HepG2 (cell line): ENCODE data around the gene UCP3. TPM values are rescaled to one million over a fixed set of nuclear protein-coding genes. Genes with fewer than 3 reads are reported as not detected.

Source experiments
- ESRRA ChIP-seq: sonication (generic); formaldehyde crosslinking; IDR thresholded peaks from 2 replicates; pipeline ENCODE4 v1.5.1; 2020; ENCODE audit warnings: mild to moderate bottlenecking, low read depth, missing genetic modification reagents
- NRL ChIP-seq: sonication (generic); formaldehyde crosslinking; IDR thresholded peaks from 2 replicates; pipeline ENCODE4 v1.5.0; 2020; ENCODE audit warnings: missing genetic modification reagents, mild to moderate bottlenecking, moderate library complexity, borderline replicate concordance
- PRDM4 ChIP-seq: sonication (generic); formaldehyde crosslinking; IDR thresholded peaks from 2 replicates; pipeline ENCODE4 v1.9.0; 2021; ENCODE audit warnings: missing genetic modification reagents, borderline replicate concordance
- SSRP1 ChIP-seq: IDR thresholded peaks from 2 replicates; pipeline ENCODE4 v1.6.1; 2016; ENCODE audit warnings: control low read depth
- USF2 ChIP-seq, 2 experiments: sonication (generic) in 1 of 2; formaldehyde crosslinking in 1 of 2; IDR thresholded peaks; 2 replicates each; pipeline versions ENCODE4 v1.5.1 to v1.6.1; 2011 to 2020; ENCODE audit warnings: borderline replicate concordance in 1 of 2, low read depth in 1 of 2, low read length in 1 of 2, mild to moderate bottlenecking in 1 of 2, missing genetic modification reagents in 1 of 2, moderate library complexity in 1 of 2
- ZBTB43 ChIP-seq: sonication (generic); formaldehyde crosslinking; conservative IDR thresholded peaks from 2 replicates; pipeline ENCODE4 v1.4.0; 2020; ENCODE audit warnings: missing genetic modification reagents
- ZNF234 ChIP-seq: sonication (generic); formaldehyde crosslinking; conservative IDR thresholded peaks from 2 replicates; pipeline ENCODE4 v1.5.1; 2020; ENCODE audit warnings: mild to moderate bottlenecking, missing genetic modification reagents
- ZNF276 ChIP-seq: sonication (generic); formaldehyde crosslinking; IDR thresholded peaks from 2 replicates; pipeline ENCODE4 v1.4.0; 2020; ENCODE audit warnings: mild to moderate bottlenecking, low read depth, missing genetic modification reagents
- ZNF777 ChIP-seq: sonication (generic); formaldehyde crosslinking; IDR thresholded peaks from 2 replicates; pipeline ENCODE4 v1.4.0; 2020; ENCODE audit warnings: missing genetic modification reagents
- ZNF841 ChIP-seq: sonication (generic); formaldehyde crosslinking; IDR thresholded peaks from 2 replicates; pipeline ENCODE4 v1.8.1; 2023; ENCODE audit warnings: missing genetic modification reagents, borderline replicate concordance
- ZSCAN12 ChIP-seq: sonication (generic); formaldehyde crosslinking; IDR thresholded peaks from 2 replicates; pipeline ENCODE4 v1.9.0; 2021; ENCODE audit warnings: mild to moderate bottlenecking, missing genetic modification reagents
- polyA plus RNA-seq, 8 experiments: library from polyadenylated mRNA; depleted of rRNA in 3 of 8; stranded (reverse) in 7 of 8; unstranded in 1 of 8; fragments of >200 nt; fragmentation: Illumina TruSeq in 4 of 8; extraction: Trizol in 4 of 8; gene quantifications; 2 replicates each; pipeline versions ENCODE4 v1.2.1 to v1.2.3, GENCODE V29; 2011 to 2016; ENCODE audit warnings: low read depth in 4 of 8, missing spikeins in 1 of 8, mixed read lengths in 1 of 8; ENCODE audit not compliant: insufficient read depth in 1 of 8
- total RNA-seq, 5 experiments: library from RNA; depleted of rRNA; stranded (reverse); fragments of >200 nt; fragmentation: Illumina TruSeq; extraction: Trizol; gene quantifications; 2 replicates each; pipeline ENCODE4 v1.2.3, GENCODE V29; 2016; ENCODE audit warnings: low read depth in 1 of 5
- TF ChIP-seq, protein P1 (sequence below): fragments of 450-650 bp; IDR thresholded peaks from 2 replicates; pipeline ENCODE4 v1.6.1; 2016
- TF ChIP-seq, protein P2 (sequence below): sonication (generic); formaldehyde crosslinking; IDR thresholded peaks from 2 replicates; pipeline ENCODE4 v1.4.0; 2020; ENCODE audit warnings: missing genetic modification reagents, borderline replicate concordance

Gene UCP3
- total and polyA plus RNA-seq, 2 of the 13 experiments (the other 11 are each of a cell fraction or from before 2014, with no cell fraction given) = 0.37 TPM; not detected in 1

DNA sequence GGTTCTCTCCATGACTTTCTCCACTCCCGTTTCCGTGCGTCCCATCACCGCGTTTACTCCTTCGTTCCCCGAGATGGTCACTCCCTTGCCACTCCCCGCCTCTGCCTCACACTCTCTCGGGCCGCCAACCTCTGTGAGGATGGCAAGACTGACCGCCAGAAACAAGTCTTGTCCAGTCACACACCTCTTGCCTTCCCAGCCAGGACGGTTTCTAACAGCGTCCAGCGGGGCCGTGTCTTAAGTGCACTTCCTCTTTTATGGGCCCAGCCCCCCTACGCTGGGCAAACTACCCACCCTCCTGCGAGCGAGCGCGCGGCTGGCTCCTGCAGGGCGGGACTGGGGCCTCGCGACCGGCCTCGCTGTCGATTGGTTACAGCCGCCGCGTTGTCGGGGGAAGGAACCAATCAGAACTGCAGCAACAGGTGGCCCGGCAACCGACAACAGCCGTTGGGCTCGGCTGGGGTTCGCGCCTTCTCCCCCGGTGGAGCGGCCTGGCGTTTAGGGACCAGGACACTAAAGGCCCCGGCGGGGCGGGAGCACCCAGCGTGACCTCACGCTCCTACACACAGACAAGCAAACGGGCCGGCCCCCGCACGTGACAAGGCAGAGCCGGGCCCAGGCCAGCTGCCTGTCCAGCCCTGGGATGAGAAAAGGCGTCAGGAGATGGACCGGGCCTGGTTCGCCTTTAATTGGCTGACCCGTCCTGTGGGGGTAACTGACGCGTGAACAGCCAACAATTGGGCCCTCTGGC lies 25.7 kb downstream of the UCP3 start (continued):
- TF ChIP-seq ZBTB43 (CRISPR knock-in tag) (peak; percentile 93), SSRP1 (CRISPR knock-in tag) (no peak), USF2 (IDR thresholded peaks at IDR 0.05; ENCODE audit: low read depth, low read length) (peak; percentile 63; the same call in 1 of the 2 replicates), USF2 (CRISPR knock-in tag; IDR thresholded peaks at IDR 0.05; ENCODE audit: borderline replicate concordance) (peak; percentile 91), ZNF276 (CRISPR knock-in tag) (peak; percentile 92), NRL (CRISPR knock-in tag) (peak; percentile 95), PRDM4 (CRISPR knock-in tag) (no peak), ZNF841 (CRISPR knock-in tag) (peak; percentile 41; the same call in 1 of the 2 replicates), ZNF234 (no peak), ZNF777 (peak; percentile 42; the same call in 1 of the 2 replicates), ESRRA (CRISPR knock-in tag) (peak; percentile 74), ZSCAN12 (CRISPR knock-in tag) (0 out of 2 replicates have a peak, but pooled peaks have one; percentile 62)
- TF ChIP-seq, protein P1, sequence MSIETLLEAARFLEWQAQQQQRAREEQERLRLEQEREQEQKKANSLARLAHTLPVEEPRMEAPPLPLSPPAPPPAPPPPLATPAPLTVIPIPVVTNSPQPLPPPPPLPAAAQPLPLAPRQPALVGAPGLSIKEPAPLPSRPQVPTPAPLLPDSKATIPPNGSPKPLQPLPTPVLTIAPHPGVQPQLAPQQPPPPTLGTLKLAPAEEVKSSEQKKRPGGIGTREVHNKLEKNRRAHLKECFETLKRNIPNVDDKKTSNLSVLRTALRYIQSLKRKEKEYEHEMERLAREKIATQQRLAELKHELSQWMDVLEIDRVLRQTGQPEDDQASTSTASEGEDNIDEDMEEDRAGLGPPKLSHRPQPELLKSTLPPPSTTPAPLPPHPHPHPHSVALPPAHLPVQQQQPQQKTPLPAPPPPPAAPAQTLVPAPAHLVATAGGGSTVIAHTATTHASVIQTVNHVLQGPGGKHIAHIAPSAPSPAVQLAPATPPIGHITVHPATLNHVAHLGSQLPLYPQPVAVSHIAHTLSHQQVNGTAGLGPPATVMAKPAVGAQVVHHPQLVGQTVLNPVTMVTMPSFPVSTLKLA = peak; percentile 45; the same call in 1 of the 2 replicates
- TF ChIP-seq, protein P2, sequence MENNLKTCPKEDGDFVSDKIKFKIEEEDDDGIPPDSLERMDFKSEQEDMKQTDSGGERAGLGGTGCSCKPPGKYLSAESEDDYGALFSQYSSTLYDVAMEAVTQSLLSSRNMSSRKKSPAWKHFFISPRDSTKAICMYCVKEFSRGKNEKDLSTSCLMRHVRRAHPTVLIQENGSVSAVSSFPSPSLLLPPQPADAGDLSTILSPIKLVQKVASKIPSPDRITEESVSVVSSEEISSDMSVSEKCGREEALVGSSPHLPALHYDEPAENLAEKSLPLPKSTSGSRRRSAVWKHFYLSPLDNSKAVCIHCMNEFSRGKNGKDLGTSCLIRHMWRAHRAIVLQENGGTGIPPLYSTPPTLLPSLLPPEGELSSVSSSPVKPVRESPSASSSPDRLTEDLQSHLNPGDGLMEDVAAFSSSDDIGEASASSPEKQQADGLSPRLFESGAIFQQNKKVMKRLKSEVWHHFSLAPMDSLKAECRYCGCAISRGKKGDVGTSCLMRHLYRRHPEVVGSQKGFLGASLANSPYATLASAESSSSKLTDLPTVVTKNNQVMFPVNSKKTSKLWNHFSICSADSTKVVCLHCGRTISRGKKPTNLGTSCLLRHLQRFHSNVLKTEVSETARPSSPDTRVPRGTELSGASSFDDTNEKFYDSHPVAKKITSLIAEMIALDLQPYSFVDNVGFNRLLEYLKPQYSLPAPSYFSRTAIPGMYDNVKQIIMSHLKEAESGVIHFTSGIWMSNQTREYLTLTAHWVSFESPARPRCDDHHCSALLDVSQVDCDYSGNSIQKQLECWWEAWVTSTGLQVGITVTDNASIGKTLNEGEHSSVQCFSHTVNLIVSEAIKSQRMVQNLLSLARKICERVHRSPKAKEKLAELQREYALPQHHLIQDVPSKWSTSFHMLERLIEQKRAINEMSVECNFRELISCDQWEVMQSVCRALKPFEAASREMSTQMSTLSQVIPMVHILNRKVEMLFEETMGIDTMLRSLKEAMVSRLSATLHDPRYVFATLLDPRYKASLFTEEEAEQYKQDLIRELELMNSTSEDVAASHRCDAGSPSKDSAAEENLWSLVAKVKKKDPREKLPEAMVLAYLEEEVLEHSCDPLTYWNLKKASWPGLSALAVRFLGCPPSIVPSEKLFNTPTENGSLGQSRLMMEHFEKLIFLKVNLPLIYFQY (CRISPR knock-in tag) = peak; percentile 92
